Natural killer cell (primary cell): ENCODE results near the gene LSAMP. TPM values are rescaled to one million over a fixed set of nuclear protein-coding genes. Genes with fewer than 3 reads are reported as not detected.

ENCODE experiments used
- ATAC-seq, 3 donors: fragments of 150-1000 bp in 2 of 3; fragments of 200-7000 bp in 1 of 3; cut with Tn5 transposase; 1 replicate in 1 of 3; 2 replicates in 2 of 3; pipeline ENCODE4 v1.10.0; 2021; ENCODE audit warnings: mild to moderate bottlenecking in 2 of 3, moderate library complexity in 2 of 3
- DNase-seq, 2 donors: peaks; one replicate each; pipeline versions ENCODE4 v3.0.0 to v3.0.0-alpha.2; 2013 to 2021; ENCODE audit warnings: mixed read lengths in 1 of 2
- H3K27ac ChIP-seq: one replicate; pipeline ENCODE4 v1.5.1; 2013; ENCODE audit warnings: mild to moderate bottlenecking, low read length
- H3K27me3 ChIP-seq: one replicate; pipeline ENCODE4 v1.6.1; 2013; ENCODE audit warnings: low read length; ENCODE audit not compliant: control insufficient read depth, insufficient read depth
- H3K36me3 ChIP-seq: one replicate; pipeline ENCODE4 v1.6.1; 2013; ENCODE audit warnings: low read length; ENCODE audit not compliant: control insufficient read depth, insufficient read depth
- H3K4me1 ChIP-seq: one replicate; pipeline ENCODE4 v1.6.1; 2013; ENCODE audit warnings: low read length; ENCODE audit not compliant: control insufficient read depth, insufficient read depth
- H3K4me3 ChIP-seq: one replicate; pipeline ENCODE4 v1.5.1; 2013; ENCODE audit warnings: low read length
- H3K9me3 ChIP-seq: one replicate; pipeline ENCODE4 v1.6.1; 2013; ENCODE audit warnings: low read length; ENCODE audit not compliant: control insufficient read depth, insufficient read depth
- H3K27ac Mint-ChIP-seq, 2 donors: one replicate each; pipeline ENCODE4 v1.8.0; 2022; ENCODE audit warnings: mild to moderate bottlenecking in 2 of 2, mixed read lengths in 2 of 2, moderate library complexity in 1 of 2
- H3K27me3 Mint-ChIP-seq, 2 donors: one replicate each; pipeline ENCODE4 v1.8.0; 2022; ENCODE audit warnings: low read depth in 2 of 2, mixed read lengths in 2 of 2
- H3K36me3 Mint-ChIP-seq: one replicate; pipeline ENCODE4 v1.8.0; 2022; ENCODE audit warnings: mixed read lengths
- H3K4me1 Mint-ChIP-seq, 2 donors: one replicate each; pipeline ENCODE4 v1.8.0; 2022; ENCODE audit warnings: mixed read lengths in 2 of 2
- H3K4me3 Mint-ChIP-seq: one replicate; pipeline ENCODE4 v1.8.0; 2022; ENCODE audit warnings: mild to moderate bottlenecking, moderate library complexity, mixed read lengths
- H3K9me3 Mint-ChIP-seq, 2 donors: one replicate each; pipeline ENCODE4 v1.8.0; 2022; ENCODE audit warnings: mixed read lengths in 2 of 2
- WGBS: methylation state at CpG from one replicate; pipeline ENCODE4 v1.1.7; 2013; ENCODE audit warnings: missing lambda C conversion rate; ENCODE audit not compliant: insufficient coverage; 5-methylcytosine and 5-hydroxymethylcytosine counted together
- intact Hi-C: fragments of 100-400 bp; cut with micrococcal nuclease; formaldehyde crosslinking; loops from one replicate; pipeline ENCODE4 v1.14.2; 2022
- total RNA-seq, 4 donors: library from RNA; stranded (reverse); fragments of 120-200 nt in 1 of 4; gene quantifications; one replicate each; pipeline versions ENCODE4 v1.2.3 to v1.2.4, GENCODE V29; 2013 to 2022
- TF ChIP-seq, protein P1 (sequence below): fragments of 200-600 bp; IDR thresholded peaks from one replicate; pipeline ENCODE4 v1.8.0; 2022; ENCODE audit warnings: antibody characterized with exemption

LSAMP gene
- total RNA-seq, 3 donors from 2014 or later (not counting 1 experiment from before 2014, with no cell fraction given): not detected

DNA sequence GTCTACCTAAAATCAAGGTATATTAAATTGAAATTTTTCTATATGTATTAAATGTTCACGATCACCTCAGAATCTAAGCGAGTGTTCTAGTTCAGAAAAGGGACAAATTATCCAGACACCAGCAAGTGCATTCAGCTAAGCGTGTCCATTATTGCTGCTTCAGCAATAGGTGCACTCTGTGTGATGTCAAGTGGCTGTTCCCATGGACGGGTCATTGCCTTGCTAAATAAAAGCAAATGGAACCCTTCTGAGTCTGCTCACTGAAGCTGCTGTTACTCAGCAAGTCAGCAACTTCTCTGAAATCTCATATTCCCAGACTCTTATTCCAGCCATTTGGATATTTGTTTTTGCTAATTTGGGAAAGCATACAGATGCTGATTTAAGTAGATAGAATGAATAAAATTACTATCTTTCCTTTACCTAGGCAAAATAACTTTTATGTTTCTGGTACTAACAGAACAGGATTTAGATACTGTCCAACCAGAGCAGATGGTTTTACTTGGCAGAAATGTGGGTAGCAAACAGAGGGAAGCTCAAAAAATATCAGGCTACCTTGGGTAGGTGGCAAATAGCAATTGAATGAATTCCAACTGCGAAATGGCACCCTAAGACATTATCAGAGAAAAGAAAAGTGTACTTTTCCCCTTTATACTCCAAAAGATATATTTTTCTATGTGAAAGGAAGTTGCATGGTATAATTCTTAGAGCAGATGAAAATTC is 415.0 kb downstream of the LSAMP start:
- TF ChIP-seq, protein P1, sequence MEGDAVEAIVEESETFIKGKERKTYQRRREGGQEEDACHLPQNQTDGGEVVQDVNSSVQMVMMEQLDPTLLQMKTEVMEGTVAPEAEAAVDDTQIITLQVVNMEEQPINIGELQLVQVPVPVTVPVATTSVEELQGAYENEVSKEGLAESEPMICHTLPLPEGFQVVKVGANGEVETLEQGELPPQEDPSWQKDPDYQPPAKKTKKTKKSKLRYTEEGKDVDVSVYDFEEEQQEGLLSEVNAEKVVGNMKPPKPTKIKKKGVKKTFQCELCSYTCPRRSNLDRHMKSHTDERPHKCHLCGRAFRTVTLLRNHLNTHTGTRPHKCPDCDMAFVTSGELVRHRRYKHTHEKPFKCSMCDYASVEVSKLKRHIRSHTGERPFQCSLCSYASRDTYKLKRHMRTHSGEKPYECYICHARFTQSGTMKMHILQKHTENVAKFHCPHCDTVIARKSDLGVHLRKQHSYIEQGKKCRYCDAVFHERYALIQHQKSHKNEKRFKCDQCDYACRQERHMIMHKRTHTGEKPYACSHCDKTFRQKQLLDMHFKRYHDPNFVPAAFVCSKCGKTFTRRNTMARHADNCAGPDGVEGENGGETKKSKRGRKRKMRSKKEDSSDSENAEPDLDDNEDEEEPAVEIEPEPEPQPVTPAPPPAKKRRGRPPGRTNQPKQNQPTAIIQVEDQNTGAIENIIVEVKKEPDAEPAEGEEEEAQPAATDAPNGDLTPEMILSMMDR: no peak
- WGBS: 89% methylated on average over 4 of the region's 5 CpGs
- DNase-seq: no peak
- intact Hi-C loops: no loop called here
- no peak for ATAC-seq
- peaks cover 2 to 5% of the 10 kb centered on the region in 2 donors for H3K9me3 Mint-ChIP-seq
- Histone ChIP-seq H3K36me3 (no peaks in the 10 kb centered on the region), H3K27ac (no peak overlapping the region), H3K27me3 (no peaks in the 10 kb centered on the region), H3K4me3 (no peak overlapping the region), H3K9me3 (no peaks in the 10 kb centered on the region), H3K4me1 (no peaks in the 10 kb centered on the region)
- H3K27ac Mint-ChIP-seq: no peak overlapping the region
- no peaks in the 10 kb centered on the region for H3K27me3 Mint-ChIP-seq
- no peak overlapping the region for H3K4me3 Mint-ChIP-seq
- H3K36me3 Mint-ChIP-seq: no peaks in the 10 kb centered on the region
- H3K4me1 Mint-ChIP-seq: no peaks in the 10 kb centered on the region

DNA sequence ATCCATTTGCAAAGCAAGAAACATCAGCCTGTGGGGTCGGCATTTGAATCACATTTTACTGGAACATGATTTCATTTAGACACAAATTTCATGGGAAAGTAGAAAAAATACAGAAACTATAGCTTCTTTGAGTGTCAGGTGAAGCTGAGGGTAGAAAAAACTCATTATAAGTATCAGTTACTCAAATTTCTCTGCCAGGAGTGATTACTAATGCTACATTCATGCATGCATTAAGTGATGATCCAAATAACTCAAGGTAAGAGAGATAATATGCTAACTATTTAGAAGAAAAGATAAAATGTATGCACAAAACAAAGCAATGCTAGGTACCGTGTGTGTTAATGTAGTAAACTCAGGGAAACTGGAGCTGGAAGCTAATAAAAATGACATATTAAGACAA is 416.0 kb downstream of the LSAMP start:
- ATAC-seq (no peak), DNase-seq (no peak)
- H3K27ac ChIP-seq: no peak overlapping the region
- no peaks in the 10 kb centered on the region for H3K9me3 ChIP-seq
- H3K27me3 ChIP-seq: no peaks in the 10 kb centered on the region
- WGBS: 100% methylated on average over 1 of the region's 2 CpGs
- H3K4me3 Mint-ChIP-seq: no peak overlapping the region
- H3K27me3 Mint-ChIP-seq: no peaks in the 10 kb centered on the region
- H3K36me3 ChIP-seq: no peaks in the 10 kb centered on the region
- H3K4me1 Mint-ChIP-seq: no peaks in the 10 kb centered on the region
- intact Hi-C loops: no loop called here
- no peak overlapping the region for H3K4me3 ChIP-seq
- H3K36me3 Mint-ChIP-seq: no peaks in the 10 kb centered on the region
- no peaks in the 10 kb centered on the region for H3K4me1 ChIP-seq
- H3K27ac Mint-ChIP-seq: no peak overlapping the region
- peaks cover 2 to 5% of the 10 kb centered on the region in 2 donors for H3K9me3 Mint-ChIP-seq
- TF ChIP-seq, protein P1: no peak

- H3K27ac ChIP-seq: no peak overlapping the region
- H3K36me3 Mint-ChIP-seq: no peaks in the 10 kb centered on the region
- DNase-seq (no peak), ATAC-seq (no peak)
- no peaks in the 10 kb centered on the region for H3K27me3 ChIP-seq
- H3K4me3 Mint-ChIP-seq: no peak overlapping the region
- intact Hi-C loops: no loop called here
- no peak overlapping the region for H3K4me3 ChIP-seq
- H3K36me3 ChIP-seq: no peaks in the 10 kb centered on the region
- H3K4me1 ChIP-seq: no peaks in the 10 kb centered on the region
- H3K9me3 Mint-ChIP-seq: peaks cover 3 to 8% of the 10 kb centered on the region in 2 donors
- no peaks in the 10 kb centered on the region for H3K9me3 ChIP-seq
- H3K27ac Mint-ChIP-seq: no peak overlapping the region
- no peaks in the 10 kb centered on the region for H3K27me3 Mint-ChIP-seq
- 100% methylated on average over 1 of the region's 1 CpG for WGBS
- TF ChIP-seq, protein P1: no peak
- H3K4me1 Mint-ChIP-seq: no peaks in the 10 kb centered on the region
These were observed 417.1 kb downstream of the LSAMP start for GRCh38 chr3:116028157-116028556.

GRCh38 chr3:116020989-116021388 is 424.3 kb downstream of the LSAMP start:
- H3K9me3 Mint-ChIP-seq: peaks cover 4 to 6% of the 10 kb centered on the region in 2 donors
- H3K4me1 Mint-ChIP-seq: no peaks in the 10 kb centered on the region
- no CpG with 5 or more reads among the region's 1 CpG for WGBS
- H3K27ac Mint-ChIP-seq: no peak overlapping the region
- TF ChIP-seq, protein P1: no peak
- intact Hi-C loops: no loop called here
- ATAC-seq: no peak
- H3K9me3 ChIP-seq: no peaks in the 10 kb centered on the region
- no peaks in the 10 kb centered on the region for H3K36me3 ChIP-seq
- no peaks in the 10 kb centered on the region for H3K36me3 Mint-ChIP-seq
- DNase-seq: no peak
- no peaks in the 10 kb centered on the region for H3K27me3 ChIP-seq
- no peaks in the 10 kb centered on the region for H3K27me3 Mint-ChIP-seq
- H3K4me3 Mint-ChIP-seq: no peak overlapping the region
- H3K4me3 ChIP-seq: no peak overlapping the region
- H3K4me1 ChIP-seq: no peaks in the 10 kb centered on the region
- no peak overlapping the region for H3K27ac ChIP-seq
